GM18520 (cell line): ENCODE results near the gene MAPKAPK2.

ENCODE experiments used
- ATAC-seq: cut with Tn5 transposase; IDR thresholded peaks from one replicate; pipeline ENCODE4 v1.9.1; 2021; ENCODE audit not compliant: unreplicated experiment

The MAPKAPK2 gene

GRCh38 chr1:206717674-206717989, 32.9 kb downstream of the MAPKAPK2 start:
- ATAC-seq, result no peak

GRCh38 chr1:206719169-206719839, 34.6 kb downstream of the MAPKAPK2 start:
- no peak for ATAC-seq

GRCh38 chr1:206721454-206721853, 36.7 kb downstream of the MAPKAPK2 start:
- no peak for ATAC-seq

GRCh38 chr1:206722751-206723461, 38.2 kb downstream of the MAPKAPK2 start:
- no peak for ATAC-seq

- no peak for ATAC-seq
Measured at GRCh38 chr1:206723462-206723804, 38.7 kb downstream of the MAPKAPK2 start.

GRCh38 chr1:206723805-206724472, 39.2 kb downstream of the MAPKAPK2 start:
- ATAC-seq, result no peak

- no peak for ATAC-seq
Measured at GRCh38 chr1:206725109-206725963, 40.6 kb downstream of the MAPKAPK2 start.

GRCh38 chr1:206727981-206728696, 43.4 kb downstream of the MAPKAPK2 start:
- no peak for ATAC-seq

- ATAC-seq, result no peak
Measured at GRCh38 chr1:206728697-206728987, 43.9 kb downstream of the MAPKAPK2 start.

- no peak for ATAC-seq
Measured at GRCh38 chr1:206729050-206729449, 44.3 kb downstream of the MAPKAPK2 start.

GRCh38 chr1:206729507-206729906, 44.8 kb downstream of the MAPKAPK2 start:
- ATAC-seq, result no peak

GRCh38 chr1:206732508-206732907, 47.8 kb downstream of the MAPKAPK2 start:
- ATAC-seq, result no peak

- ATAC-seq, result no peak
Measured at GRCh38 chr1:206732992-206733391, 48.3 kb downstream of the MAPKAPK2 start.

GRCh38 chr1:206734499-206735142, 49.9 kb downstream of the MAPKAPK2 start:
- ATAC-seq, result no peak

- no peak for ATAC-seq
Measured at GRCh38 chr1:206735553-206736031, 50.9 kb downstream of the MAPKAPK2 start.

GRCh38 chr1:206736878-206737728, 52.4 kb downstream of the MAPKAPK2 start:
- ATAC-seq, result no peak

GRCh38 chr1:206737729-206738201, 53.1 kb downstream of the MAPKAPK2 start:
- no peak for ATAC-seq

- no peak for ATAC-seq
Measured at GRCh38 chr1:206738370-206739366, 54.0 kb downstream of the MAPKAPK2 start.
